GM18868 (cell line): ENCODE data around the gene ABHD17A.

Experiments used
- ATAC-seq: cut with Tn5 transposase; IDR thresholded peaks from one replicate; pipeline ENCODE4 v1.9.1; 2021; ENCODE audit warnings: mild to moderate bottlenecking, moderate library complexity; ENCODE audit not compliant: unreplicated experiment

The ABHD17A gene

DNA sequence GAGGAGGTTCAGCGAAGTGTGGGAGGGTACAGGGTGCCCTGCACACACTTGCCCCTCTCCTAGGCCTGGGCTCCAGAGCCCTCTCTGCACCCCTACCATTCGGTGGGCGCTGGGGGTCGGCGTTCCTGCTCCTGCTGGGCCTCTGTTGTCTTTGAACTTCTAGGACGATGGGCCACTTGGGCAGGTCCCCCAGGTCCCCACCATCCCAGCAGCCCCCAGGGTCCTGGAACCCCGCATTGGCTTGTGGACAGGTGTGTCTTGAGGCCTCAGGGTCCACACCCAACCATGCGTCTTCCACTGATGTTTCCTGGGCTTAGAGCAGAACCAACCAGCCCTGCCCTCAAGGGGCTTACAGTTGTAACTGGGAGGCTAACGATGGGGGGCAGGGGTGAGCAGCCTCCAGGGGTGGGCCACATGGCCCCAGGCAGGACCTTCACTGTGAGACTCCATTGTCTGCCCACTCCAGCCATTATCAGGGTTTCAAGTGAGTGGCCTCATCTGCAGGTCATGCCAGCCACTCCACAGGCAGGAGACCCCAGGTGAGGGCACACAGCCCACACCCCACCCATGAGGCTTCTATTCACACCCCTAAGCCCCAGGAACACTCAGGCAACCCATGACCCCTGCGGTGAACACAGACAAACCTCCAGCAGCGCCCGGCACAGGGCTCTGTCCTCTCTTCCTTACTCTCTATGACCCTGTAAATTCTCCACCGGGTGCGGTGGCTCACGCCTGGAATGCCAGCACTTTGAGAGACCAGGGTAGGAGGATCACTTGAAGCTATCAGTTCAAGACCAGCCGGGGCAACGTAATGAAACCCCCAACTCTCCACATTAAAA lies 19.9 kb downstream of the ABHD17A start:
- no peak for ATAC-seq

GRCh38 chr19:1864480-1865171 lies 20.7 kb downstream of the ABHD17A start:
- peak; percentile 33 for ATAC-seq

DNA sequence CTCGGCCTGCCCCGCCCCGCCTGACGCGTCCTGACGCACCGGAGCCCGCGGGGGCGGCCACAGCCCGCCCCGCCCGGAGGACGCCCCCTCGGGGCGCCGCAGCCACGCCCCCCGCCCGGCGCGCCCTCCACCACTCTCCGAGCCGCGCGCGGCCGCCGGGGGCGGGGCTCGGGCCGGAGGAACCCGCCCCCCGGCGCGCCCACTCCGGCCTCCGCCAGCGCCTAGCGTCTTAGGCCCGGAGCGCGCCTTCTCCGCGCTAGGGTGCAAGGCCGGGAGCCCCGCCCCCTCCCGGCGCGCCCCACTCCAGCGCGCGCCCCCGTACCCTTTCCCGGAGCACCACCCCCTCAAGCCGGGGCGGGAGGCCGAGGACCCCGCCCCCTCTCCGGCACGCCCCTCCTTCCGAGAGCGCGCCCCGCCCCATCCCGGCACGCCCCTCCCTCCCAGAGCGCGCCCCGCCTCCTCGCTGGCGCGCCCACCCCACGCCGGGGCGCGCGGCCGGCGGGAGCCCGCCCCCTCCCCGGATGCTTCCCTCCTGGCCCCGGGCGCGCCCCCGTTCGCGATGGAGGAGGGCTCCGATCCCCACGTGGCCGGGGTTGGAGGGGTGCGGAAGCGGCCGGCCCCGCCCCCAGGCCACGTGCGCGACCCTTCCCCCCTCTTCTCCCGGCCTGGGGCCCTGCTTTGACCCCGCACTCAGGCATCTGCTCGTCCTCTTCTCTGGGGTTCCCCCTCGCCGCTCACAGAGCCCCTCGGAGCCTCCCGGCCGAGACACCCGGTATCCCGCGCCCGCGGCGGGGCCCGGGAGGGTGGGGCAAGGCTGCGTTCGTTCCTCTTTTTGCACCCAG lies 21.4 kb downstream of the ABHD17A start:
- peak; percentile 52 for ATAC-seq

DNA sequence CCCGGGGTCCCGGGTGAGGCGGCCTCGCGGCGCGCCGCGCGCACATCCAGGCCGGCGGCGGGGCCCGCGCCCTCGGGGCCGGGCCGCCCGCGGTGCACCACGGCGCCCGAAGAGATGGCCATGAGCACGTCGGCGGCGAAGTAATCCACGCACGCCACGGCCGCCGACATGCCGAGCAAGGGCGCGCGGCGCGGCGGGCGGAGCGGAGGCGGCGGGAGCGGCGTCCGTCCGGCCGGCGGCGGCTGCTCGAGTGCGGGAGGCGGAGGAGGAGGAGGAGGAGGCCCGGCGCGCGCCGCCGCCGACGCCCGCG lies 22.0 kb downstream of the ABHD17A start, which contains the start of gene KLF16:
Gene KLF16 (minus strand): TSS at position 252 of the 310 bp plus-strand sequence. CDS start 82 bp downstream, at position 170.
- ATAC-seq, result no peak

- ATAC-seq, result no peak
Measured at GRCh38 chr19:1862424-1863327, 22.6 kb downstream of the ABHD17A start.

DNA sequence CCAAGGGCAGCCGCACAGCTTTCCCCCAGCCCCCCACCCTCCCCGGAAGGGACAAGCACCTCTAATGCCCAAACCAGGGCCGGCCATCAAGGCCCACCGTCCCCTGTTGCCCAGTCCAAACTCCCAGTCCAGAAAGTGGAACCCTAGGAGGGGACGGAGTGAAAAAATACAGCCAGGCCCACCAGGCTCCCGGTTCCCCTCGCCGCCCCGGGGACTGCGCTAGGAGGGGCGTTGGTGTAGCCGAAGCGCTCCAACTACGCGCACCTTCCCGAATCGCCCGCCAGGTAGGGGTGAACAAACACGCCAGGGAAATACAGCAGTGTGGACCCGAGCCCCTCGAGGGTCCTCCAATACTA lies 23.2 kb downstream of the ABHD17A start:
- no peak for ATAC-seq

- no peak for ATAC-seq
Measured at GRCh38 chr19:1861599-1862031, 23.7 kb downstream of the ABHD17A start.

DNA sequence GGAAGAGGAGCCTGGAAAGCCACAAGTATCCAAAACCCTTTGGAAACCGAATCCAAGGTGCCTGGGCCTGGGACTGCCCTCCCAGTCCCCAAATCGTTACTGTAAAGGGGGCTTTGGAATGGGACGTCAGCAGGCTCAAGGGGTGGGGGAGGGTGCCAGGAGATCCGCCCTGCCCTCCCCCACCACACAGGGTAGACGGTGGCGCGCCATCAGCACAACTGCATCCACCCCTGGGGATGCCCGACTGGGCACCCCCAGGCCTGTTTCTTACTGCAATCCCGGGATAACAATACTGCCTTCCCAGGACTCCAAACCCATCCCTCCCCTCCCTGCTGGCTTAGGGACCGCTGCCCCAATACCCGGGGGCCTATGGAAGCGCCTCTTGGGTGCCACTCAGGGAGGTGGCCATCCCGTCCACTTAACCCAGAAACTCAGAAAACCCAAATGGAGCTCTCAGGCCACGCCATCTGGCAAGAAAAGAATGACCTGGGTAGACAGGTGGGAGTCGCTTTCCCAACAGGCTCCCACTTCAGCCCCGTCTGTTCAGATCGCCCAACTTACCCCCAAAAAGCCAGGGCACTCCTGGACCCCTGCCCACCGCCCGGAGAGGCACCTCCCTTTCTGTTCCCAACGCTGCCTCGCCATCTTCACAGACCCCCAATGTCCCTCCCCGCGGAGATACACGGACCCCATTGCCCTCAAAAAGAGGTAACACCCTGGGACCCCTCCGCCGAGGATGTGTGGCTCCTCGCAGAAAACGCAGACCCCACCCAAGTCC lies 24.3 kb downstream of the ABHD17A start:
- no peak for ATAC-seq

GRCh38 chr19:1860042-1860775 lies 25.1 kb downstream of the ABHD17A start:
- no peak for ATAC-seq

- no peak for ATAC-seq
Measured at GRCh38 chr19:1859331-1859781, 25.9 kb downstream of the ABHD17A start.

DNA sequence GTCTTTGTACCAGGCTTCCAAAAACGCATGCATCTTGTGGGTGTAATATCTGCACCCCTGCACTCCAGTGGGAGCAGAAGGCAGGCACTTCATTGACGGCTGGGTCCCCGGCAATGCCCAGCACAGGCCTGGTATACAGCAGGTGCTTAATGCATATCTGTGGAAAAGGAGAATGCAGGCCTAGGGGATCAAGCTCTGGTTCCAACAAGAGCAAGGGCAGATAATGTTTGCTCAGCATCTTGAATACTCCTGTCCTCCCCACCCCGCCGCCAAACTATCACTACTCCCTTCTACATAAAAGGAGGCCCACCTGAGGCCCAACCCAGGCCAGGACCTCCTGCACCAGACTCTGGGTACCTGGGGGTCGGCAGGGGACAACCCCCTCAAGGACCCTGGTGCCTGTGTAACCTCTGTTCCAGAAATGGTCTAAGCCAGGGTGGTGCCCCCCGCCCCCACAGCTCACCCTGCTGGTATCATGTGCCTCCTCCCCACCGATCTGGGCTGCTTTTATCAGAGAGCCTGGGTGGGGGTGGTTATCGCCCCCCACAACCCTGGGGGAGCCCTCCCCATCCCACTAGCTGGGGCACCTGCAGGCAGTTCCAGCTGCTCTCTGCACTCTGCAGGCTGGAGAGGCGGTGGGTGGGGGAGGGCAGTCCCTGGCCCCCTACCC lies 26.7 kb downstream of the ABHD17A start:
- ATAC-seq, result no peak

DNA sequence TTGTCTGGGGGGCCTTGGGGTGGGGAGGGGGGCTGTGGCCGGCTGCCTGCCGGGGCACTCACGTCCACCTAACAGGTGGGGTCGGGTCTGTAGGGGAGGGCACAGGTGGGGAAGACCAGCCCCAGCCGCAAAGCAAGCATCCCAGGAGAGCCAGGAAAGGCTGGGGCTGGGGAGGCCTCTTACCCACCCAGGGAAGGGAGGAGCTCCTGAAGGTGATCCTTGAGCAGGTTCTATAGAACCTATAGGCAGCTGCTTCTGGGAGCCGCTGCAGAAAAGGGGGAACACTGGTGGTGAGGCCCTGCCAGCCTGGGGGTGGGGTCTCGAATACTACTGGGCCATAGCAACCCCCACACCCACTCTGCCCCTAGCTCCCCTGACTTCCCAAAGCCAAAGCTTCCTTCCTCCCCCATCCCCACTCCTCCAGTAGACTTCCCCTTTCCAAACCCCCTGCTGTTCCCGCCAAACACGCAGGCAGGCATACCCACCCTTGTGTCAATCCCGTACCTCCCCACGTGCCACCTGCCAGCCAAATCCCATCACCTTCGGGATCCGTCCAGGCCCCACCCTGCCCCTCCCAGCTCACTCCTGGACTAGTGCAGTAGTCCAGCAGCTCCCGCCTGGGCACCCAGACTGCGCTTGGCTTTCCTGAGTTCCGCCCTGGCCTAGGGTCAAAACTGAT lies 27.5 kb downstream of the ABHD17A start:
- ATAC-seq, result no peak

- ATAC-seq, result no peak
Measured at GRCh38 chr19:1856698-1857603, 28.3 kb downstream of the ABHD17A start.

GRCh38 chr19:1856345-1856697 lies 29.0 kb downstream of the ABHD17A start:
- ATAC-seq, result no peak

DNA sequence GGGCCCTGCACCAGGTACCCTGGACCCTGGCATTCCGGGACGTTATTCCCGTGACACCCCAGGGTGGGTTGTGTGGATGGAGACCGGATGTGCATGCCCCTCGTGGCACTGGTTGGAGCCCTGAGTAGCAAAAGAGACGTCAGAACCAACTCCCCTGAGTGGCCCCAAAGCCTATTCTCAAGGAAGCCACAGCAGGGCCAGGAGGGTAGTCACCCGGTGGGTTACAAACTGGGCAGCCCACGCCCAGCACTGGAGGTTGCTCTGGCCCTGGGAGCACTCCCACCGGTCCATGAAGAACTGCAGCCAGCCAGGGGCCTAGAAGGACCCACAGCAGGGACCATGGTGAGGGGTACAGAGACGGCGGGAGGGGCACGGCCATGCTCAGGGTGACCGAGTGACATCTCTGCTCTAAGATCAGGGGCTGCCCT lies 29.5 kb downstream of the ABHD17A start:
- no peak for ATAC-seq

GRCh38 chr19:1855040-1855827 lies 30.1 kb downstream of the ABHD17A start:
- peak; percentile 53 for ATAC-seq
